SKM-1 treated with dmso at 0.1 percent for 144 hours (cell line): ENCODE data around the gene MICALL2.

ENCODE experiments used
- DNase-seq: peaks from one replicate; lab custom pipeline; 2025; ENCODE audit not compliant: unreplicated experiment; lab: John Stamatoyannopoulos, UW

MICALL2 gene

GRCh38 chr7:1434891-1435670 lies 24.2 kb downstream of the MICALL2 start:
- DNase-seq = no peak

- DNase-seq = no peak
These were observed 25.0 kb downstream of the MICALL2 start for GRCh38 chr7:1434165-1434718.

GRCh38 chr7:1433128-1433920 lies 25.9 kb downstream of the MICALL2 start:
- no peak for DNase-seq

GRCh38 chr7:1432411-1433082 lies 26.7 kb downstream of the MICALL2 start:
- peak; percentile 24 for DNase-seq

GRCh38 chr7:1431634-1432380 lies 27.5 kb downstream of the MICALL2 start:
- DNase-seq = no peak

- no peak for DNase-seq
These were observed 28.0 kb downstream of the MICALL2 start for GRCh38 chr7:1431226-1431625.

GRCh38 chr7:1430056-1430845 lies 29.0 kb downstream of the MICALL2 start:
- no peak for DNase-seq

GRCh38 chr7:1428941-1429501 lies 30.2 kb downstream of the MICALL2 start:
- DNase-seq = no peak

GRCh38 chr7:1427064-1427657 lies 32.1 kb downstream of the MICALL2 start:
- no peak for DNase-seq

GRCh38 chr7:1426474-1426873 lies 32.8 kb downstream of the MICALL2 start:
- DNase-seq = no peak

- DNase-seq = no peak
These were observed 33.8 kb downstream of the MICALL2 start for GRCh38 chr7:1425292-1426136.

GRCh38 chr7:1424041-1424440 lies 35.2 kb downstream of the MICALL2 start:
- no peak for DNase-seq

- DNase-seq = no peak
These were observed 35.9 kb downstream of the MICALL2 start for GRCh38 chr7:1423264-1423811.

GRCh38 chr7:1422512-1423263 lies 36.6 kb downstream of the MICALL2 start:
- no peak for DNase-seq

GRCh38 chr7:1421946-1422345 lies 37.3 kb downstream of the MICALL2 start:
- no peak for DNase-seq

- no peak for DNase-seq
These were observed 38.1 kb downstream of the MICALL2 start for GRCh38 chr7:1421020-1421790.

GRCh38 chr7:1419688-1420087 lies 39.6 kb downstream of the MICALL2 start:
- no peak for DNase-seq
